ENCODE results near the gene TNIP1.

TNIP1 gene

GRCh38 chr5:151083081-151083676, 2.3 kb upstream of the TNIP1 start:
- DNase-seq (ENCODE audit: low read depth) = no peak

DNA sequence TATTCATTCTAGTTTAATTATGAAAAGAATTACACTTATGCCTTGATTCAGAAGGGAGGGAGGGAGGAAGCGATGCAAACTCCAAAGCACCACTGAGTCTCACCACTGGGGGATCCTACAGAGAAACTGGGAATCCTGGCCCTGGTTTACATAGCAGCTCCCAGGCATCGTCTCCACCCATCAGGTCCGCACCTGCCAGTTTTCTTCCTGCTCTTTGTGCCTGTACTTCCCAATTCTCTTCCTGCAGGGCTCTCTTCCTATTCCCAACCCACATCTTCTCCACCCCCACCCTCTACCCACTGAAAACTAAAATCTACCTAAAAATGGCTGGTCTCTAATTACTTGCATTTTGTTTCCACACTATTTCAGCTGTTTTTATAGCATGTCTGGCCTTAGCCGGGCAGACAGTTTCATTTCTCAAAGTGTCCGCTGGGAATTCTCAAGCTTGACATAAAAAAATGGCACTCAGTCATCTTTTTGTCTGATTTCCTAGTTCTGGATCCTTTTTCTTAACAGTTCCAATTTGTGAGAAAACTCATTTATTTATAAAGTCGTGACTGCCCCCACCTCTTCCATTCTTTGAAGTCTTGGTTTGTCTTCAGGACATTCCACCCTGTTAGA, 1.6 kb upstream of the TNIP1 start:
- DNase-seq (ENCODE audit: low read depth) = no peak

GRCh38 chr5:151081431-151082281, 822 bp upstream of the TNIP1 start:
- DNase-seq (ENCODE audit: low read depth) = no peak

GRCh38 chr5:151079838-151080612, 809 bp downstream of the TNIP1 start:
- no peak for DNase-seq (ENCODE audit: low read depth)

DNA sequence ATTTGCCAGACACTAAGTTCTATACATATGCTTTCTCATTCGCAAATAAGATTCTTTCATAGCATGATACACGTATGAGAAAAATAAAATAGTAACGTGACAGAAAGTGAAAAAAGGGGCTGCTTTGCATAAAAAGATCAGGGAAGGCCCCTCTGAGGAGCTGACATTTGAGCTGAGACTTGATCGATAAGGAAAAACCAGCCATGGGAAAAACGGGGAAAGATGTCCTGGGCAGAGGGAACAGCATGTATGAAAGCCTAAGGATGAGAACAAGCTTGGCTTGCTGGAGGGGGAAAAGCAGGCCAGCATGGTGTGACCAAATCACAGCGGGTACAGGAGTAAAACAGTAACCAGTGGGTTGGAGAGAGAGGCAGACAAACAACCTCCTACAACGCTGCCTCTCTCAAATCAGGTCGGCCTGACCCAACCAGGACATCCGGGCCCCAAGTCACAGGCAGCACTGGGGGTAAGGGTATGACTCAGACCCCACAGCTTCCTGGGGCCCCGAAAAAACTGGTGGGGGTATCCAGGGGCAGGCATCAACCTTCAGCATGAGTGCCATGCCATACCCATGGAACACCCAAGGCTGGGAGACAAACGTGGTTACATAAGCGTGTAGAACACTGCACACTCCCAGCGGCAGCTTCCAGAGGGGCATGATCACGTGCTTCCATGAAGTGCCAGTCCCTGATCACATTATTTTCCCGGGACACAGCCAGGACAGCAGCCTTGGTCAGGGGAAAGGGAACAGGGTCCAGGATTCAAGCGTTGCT, 2.2 kb downstream of the TNIP1 start:
- no peak for DNase-seq (ENCODE audit: low read depth)

DNA sequence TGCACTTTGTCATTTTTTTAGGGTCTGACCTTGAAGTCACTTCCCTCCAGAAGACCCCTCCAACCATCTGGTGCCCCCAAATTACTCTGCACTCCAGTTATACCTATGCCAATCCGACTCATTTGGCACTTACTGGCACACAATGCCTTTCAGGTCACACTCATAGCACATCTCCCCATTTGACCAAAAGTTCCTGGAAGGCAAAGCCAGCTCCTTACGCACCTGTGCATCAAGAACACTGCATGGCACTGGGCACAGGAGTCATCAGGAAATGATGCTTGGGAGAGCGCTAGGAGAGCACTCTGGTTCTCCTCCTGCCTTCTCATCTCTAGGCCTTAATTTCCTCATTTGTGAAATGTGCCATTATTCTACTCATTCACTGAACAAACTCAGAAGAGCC, 2.9 kb downstream of the TNIP1 start:
- DNase-seq (ENCODE audit: low read depth) = no peak

GRCh38 chr5:151077419-151077818, 3.4 kb downstream of the TNIP1 start:
- no peak for DNase-seq (ENCODE audit: low read depth)

GRCh38 chr5:151076616-151077015, 4.2 kb downstream of the TNIP1 start:
- no peak for DNase-seq (ENCODE audit: low read depth)

DNA sequence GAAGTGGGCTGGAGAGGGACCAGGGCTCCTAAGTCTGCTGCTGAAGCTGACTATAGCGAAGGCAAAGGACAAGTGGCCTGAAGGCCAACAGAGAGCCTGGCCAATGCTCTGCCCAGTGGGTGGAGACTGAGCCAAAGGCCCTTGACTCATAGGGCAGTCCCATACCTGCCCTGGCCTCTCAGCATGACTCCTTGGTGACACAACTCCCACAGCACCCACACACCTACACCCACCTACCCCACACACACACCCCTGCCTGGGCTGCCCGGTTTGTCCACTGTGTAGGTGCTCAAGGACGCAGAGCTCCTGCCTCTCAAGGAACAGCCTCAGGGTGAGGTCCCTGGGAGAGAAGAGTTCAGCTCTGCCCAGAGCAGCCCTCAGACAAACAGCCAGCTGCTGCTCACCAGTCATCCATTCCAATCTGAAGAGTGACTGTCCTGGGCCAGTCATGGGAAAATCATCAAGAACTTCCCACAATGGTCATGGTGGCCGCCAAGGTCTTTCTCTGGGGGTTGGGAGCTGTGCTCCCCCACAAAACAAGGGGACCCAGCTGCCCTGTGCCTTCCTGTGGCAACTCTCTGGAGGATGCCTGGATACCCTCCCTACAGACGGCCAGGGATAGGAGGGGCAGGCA, 5.0 kb downstream of the TNIP1 start:
- no peak for DNase-seq (ENCODE audit: low read depth)

DNA sequence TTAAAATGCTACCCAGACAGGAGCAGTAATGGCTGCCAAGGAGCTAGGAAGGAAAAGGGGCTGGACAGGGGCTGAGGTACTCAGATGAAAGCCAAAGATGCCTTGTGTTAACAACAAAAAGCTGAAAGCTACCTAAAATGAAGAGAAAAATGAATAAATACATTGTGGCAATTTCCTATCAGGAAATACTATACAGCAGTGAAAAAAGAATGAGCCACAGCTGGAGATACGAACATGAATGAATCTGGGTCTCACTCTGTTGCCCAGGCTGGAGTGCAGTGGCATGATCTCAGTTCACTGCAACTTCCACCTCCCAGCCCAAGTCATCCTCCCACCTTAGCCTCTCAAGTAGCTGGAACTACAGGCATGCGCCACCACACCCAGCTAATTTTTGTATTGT, 6.3 kb downstream of the TNIP1 start:
- no peak for DNase-seq (ENCODE audit: low read depth)

DNA sequence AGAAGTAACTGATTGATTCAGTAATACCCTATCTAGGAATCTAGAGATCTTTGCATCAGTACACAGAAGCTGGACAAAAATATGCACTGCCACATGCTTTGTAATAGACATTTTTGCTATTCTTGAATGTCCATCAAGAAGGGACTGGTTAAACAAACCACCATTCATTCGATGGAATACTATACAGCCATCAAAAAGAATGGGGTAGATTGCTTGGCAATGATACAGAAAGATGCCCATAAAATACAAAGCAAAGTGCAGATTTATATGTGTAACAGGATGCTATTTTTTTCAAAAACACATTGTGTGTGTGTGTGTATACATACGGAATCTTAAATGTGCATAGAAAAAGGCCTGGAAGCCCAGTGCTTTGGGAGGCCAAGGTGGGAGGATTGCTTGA, 7.6 kb downstream of the TNIP1 start:
- no peak for DNase-seq (ENCODE audit: low read depth)

DNA sequence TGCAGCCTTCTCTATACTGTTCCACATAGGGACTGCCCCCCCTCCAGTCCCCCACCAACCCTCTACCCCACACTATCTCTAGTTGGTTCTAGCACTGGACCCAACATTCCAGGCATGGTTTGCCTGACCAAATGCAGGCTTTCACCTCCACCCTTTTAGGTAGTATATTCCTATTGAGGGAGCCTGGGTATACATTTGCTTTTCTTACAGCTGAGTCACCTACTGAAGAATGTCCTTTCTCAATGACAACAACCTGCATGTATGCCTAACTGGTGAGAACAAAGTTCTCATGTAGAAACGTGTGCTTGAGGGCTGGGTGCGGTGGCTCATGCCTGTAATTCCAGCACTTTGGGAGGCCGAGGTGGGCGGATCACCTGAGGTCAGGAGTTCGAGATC, 8.2 kb downstream of the TNIP1 start:
- no peak for DNase-seq (ENCODE audit: low read depth)

GRCh38 chr5:151071848-151072629, 8.8 kb downstream of the TNIP1 start:
- no peak for DNase-seq (ENCODE audit: low read depth)

- no peak for DNase-seq (ENCODE audit: low read depth)
Measured at GRCh38 chr5:151071021-151071420, 9.8 kb downstream of the TNIP1 start.

GRCh38 chr5:151070449-151070848, 10.4 kb downstream of the TNIP1 start:
- no peak for DNase-seq (ENCODE audit: low read depth)

GRCh38 chr5:151068433-151069197, 12.2 kb downstream of the TNIP1 start:
- DNase-seq (ENCODE audit: low read depth) = no peak

GRCh38 chr5:151067632-151068432, 13.0 kb downstream of the TNIP1 start:
- no peak for DNase-seq (ENCODE audit: low read depth)

GRCh38 chr5:151066920-151067319, 13.9 kb downstream of the TNIP1 start:
- DNase-seq (ENCODE audit: low read depth) = no peak

- no peak for DNase-seq (ENCODE audit: low read depth)
Measured at GRCh38 chr5:151065609-151066008, 15.2 kb downstream of the TNIP1 start.
